GM19043 (cell line): Measurements from ENCODE around the gene CHKA.
A peak's percentile ranks its signal among the peaks of the same experiment; 100 is the strongest.

Experiments
- ATAC-seq: cut with Tn5 transposase; IDR thresholded peaks from one replicate; pipeline ENCODE4 v1.9.1; 2021; ENCODE audit warnings: low read depth; ENCODE audit not compliant: unreplicated experiment

Gene CHKA

DNA sequence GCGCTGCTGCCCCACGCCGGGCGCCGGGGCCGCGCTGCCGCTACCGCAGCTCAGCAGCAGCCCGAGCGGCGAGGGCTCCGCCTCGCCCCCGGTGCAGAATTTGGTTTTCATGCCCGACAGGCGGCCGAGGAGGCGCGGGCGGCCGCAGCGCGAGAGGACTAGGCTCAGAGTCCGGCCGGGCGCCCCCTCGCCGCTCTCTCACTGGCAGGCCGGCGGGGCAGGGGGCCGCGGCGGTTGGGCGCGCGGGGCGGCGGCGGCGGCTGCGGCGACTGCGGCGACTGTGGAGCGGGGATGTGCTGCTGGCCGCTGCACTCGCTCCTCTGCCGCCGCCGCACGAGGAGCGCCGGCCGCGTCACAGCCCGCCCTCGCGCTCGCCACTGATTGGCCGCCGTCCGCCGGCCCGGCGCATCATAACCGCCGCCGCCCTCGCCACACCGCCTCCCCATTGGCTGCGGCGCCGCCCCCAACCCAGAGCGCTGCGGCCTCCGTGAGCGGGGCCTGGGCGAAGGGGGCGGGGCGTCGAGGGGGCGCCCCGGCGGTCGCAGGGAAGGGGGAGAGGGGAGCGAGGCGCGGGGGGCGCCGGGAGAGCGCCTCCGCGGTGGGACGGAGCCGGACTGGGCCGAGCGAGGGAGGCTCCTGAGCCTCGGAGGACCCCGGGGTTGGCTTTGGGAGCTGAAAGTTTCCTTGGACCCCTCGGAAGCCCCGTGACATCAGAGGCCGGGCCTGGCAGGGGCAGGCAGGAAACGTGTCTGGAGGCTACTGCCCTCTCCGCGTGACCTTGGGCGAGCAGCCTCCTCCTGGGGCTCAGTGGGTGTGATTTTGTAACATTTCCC, at the start of gene CHKA:
Gene CHKA (minus strand): TSS at position 322 of the 833 bp plus-strand sequence. CDS start 211 bp downstream, at position 111.
- peak; percentile 74 for ATAC-seq

DNA sequence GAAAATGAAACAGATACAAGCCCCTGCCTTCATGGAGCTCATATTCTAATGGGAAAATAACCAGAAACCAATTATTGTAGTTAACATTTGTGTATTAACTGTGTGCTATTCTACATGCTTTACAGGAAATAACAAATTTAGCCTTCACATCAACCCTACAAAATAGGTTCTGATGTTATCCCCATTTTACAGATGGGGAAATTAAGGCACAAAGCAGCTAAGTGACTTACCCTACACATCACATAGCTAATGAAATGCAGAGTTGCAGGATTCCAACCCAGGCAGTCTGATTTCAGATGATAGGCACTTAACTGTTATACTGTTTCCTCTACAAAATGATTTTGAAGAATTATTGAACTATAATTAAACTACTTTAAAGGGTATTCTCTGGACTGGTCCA, 48.3 kb upstream of the CHKA start:
- ATAC-seq: no peak

DNA sequence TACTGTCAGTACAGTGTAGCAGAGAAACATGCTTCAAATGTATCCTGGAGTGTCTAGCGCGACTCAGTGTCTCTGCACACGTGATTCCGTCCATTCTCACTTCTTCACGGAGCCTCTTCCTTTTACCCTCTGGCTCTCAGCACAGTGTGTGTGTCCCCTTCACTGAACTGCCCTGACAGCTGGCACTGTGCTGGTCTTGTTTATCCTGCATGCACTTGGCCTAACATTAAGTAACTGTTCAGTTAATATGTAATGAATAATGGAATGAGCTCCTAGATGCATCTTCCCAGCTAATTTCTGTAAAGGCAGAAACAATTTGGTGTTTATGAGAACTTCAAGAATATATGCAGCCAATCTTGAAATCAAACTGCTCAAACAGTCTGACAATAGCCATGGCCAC, 47.5 kb upstream of the CHKA start:
- ATAC-seq: no peak

DNA sequence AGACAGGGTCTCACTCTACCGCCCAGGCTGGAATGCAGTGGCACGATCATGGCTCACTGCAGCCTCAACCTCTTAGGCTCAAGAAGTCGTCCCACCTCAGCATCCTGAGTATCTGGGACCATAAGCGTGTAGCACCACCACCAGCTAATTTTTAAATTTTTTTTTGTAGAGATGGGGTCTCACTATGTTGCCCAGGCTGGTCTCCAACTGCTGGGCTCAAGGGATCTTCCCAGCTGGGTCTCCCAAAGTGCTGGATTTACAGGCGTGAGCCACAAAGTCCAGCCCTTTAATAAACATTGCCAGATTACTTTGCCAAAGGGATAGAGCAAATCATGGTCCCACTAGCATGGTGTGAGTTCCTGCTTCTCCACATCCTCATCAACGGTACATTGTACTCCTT, 46.3 kb upstream of the CHKA start:
- ATAC-seq: no peak

DNA sequence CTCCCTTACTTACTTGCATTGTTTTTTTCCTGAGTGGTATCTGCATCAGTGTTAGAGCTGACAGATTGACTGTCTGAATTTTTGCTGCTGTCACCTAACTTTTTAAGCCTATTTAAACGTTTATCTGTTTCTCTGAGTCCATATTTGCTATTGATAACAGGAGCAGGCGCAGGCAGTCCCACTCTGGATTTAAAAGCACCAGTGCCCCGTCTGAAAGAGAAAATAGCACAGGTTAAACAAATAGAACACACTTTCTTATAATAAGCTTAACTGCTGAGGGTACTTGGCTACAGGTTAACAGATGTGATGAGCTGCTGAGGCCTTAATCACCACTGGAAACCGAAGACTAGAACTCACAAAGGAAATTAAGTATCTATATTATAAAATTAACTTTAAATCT, 45.8 kb upstream of the CHKA start:
- no peak for ATAC-seq

DNA sequence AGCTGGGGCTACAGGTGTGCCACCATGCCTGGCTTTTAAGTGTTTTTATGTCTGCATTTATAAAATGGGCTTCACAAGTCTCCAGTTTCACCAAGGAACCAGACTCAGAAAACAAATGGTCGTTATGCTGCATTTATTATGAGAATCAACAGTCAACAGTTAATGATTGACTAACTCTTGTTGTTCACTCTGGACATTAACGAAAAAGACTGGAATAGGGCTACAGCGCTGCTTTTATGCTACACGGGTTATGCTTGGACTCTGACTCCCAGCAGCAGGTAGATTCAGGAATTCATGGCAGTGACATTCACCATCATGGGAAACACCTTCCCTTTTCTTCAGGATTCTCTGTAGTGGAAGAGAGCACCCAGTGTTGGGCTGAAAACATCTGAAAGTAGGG, 44.4 kb upstream of the CHKA start:
- ATAC-seq: no peak

DNA sequence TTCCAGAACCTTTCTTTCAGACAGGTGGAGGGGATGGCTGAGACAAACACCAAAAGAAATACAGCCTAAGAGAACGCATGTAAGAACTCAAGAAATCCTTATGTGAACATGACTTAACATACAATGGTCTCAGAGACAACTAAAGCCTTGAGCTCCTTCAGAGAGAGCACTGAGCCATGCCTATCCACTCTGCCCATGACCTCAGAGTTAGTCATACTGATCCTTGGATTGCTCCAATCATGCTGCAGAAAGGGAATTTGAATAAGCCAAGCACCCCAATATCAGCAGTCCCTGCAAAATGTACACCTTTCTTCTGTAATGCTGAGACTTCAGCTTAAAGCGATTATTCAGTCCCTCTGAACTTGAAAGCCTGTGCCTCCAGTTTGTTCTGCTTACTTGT, 43.2 kb upstream of the CHKA start:
- ATAC-seq: no peak

DNA sequence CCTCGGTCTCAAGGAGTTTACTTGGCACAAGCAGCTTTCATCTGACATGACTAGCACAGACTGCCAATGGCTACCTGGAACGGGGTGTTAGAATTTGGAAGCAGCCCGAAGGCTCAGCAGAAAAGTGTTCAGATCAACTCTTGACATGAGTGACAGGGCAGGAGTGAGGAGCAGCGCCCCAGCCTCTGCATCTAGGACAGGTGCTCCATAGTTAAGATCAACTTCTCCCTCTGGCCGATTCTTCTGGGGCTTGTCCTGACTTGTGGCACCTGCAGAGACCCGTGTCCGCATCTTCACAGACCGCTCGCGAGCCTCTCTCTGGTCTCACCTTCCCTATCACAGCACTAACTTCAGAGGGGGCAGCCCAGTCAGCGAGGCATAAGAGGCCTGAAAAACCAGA, 42.5 kb upstream of the CHKA start:
- no peak for ATAC-seq

DNA sequence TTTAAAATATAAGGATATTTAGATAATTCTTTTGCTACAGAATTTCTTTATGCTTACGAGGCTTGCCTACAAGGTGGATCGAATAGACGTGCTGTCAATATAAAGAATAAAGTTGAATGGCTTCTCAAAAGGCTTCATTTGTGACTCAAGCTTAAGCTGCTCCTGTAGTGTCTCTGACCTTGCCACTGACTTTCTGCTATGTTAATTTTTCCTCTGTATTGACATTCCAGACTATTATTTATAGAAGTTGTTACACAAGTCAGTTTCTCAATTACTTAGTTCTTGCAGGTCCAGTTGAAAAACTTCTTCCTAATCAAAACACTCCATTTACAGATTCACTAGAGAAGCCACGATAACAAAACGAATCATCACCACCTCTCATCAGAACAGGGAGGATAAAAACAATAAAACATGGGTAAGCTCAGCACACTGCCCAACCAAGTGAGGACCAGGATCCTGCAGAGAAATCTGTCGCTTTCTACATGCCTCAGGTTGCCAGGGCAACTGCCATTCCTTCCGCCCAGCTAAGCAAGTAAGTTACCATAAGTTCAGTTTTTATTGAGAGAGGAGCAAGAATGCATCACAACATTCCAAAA, 39.0 kb upstream of the CHKA start:
- no peak for ATAC-seq

DNA sequence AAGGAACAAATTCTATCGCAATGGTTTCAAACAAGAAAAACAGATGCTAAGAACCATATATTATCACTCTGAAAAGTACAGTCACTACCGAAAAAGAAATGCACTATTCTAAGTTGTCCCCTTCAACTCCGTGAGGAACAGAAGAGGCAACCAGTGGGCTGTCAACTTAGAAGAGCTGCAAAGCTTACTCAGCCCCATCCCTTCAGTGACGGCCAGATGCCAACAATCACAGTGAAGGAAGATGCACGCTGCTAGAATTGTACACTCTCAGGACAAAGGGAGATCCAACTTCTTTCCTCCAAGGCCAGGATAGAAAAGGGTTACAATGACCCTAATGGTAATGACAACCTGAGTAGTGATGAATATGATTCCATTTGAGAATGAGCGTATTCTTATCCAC, 38.5 kb upstream of the CHKA start:
- ATAC-seq: no peak

DNA sequence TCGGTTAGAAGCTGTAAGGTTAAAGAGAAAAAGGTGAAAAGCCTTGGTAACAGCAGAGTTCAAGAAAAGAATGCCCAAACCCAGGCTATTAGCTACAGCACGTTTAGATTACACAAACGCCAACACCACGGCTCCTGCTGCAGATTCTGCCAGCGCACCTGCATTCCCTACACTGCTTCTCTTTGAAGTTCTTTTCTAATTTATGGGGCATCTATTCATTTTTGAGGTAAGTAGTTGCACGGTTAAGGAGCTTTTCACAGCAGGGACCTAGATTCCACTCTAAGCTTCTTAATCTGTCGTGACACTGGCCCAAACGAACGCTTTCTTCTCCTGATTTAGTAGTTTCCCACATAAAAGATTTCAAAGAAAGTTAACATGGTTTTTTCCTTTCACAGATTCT, 38.0 kb upstream of the CHKA start:
- no peak for ATAC-seq

DNA sequence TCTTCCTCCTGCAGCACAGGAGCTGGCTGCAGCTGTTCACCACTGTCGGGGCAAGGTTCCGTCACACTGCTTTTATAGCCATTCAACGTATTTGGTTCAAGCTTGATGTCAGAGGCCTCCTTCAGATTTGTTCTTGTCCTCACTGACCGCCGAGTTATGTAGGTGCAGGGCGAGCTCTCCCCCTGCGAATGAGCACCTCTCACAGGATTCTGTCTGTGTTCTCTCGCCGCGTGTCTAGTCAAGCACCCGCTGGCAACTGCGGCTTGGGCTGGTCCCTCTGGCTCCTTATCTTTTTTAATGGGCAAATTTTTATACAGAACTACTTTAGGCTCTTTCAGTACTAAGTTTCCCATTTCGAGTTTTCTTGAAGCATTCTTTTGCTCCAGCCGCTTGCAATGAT, 37.4 kb upstream of the CHKA start:
- ATAC-seq: no peak

DNA sequence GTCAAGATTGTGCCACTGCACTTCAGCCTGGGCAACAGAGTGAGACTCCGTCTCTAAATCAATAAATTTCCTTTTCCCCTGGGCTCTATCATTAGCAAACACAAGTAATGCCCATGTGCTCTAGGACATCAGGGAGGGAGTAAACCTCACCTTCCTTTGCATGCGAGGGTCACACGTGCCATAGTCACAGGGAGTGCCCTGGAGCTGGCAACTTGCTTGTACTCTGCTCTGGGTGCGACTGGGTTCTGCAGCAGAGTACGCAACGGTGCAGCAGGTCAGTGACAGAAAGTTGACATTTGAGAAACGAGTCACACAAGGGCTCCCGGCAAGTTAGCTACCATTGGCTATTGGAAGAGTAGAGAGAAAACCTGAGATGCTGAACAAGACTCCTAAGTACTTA, 32.6 kb upstream of the CHKA start:
- no peak for ATAC-seq

DNA sequence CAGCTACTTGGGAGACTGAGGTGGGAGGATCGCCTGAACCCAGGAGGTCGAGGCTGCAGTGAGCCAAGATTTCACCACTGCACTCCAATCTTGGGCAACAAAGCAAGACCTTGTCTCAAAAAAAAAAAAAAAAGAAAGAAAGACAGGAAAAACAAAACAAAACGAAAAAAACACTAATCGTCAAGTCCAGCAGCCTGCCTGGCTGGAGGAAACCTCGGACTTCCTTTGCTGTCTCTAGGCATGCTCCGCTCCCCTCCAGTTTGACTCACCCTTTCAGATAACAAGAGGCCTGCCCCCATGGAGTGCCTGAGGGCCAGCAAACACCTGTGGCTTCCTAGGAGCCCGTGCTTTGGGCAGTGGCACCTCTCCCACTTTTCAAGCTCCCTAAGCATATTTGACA, 28.8 kb upstream of the CHKA start:
- no peak for ATAC-seq

DNA sequence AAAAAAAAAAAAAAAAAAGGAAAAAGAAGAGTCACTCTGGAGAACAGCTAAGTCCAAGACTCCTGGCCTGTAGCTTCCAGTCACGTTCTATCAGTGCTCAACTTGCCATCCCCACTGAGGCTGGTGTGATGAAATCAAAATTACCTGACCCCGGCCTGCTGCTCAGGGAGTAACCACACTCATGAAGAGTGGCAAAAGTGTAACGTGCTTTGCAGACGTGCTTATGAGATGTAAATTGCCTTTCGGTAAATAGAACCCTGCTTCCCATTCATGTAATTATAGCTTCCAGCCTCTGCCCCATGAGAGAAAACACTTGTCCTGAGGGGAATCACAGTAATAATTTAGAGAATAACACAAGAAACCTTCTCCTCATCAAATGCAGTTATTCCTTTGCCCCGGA, 28.2 kb upstream of the CHKA start:
- no peak for ATAC-seq

DNA sequence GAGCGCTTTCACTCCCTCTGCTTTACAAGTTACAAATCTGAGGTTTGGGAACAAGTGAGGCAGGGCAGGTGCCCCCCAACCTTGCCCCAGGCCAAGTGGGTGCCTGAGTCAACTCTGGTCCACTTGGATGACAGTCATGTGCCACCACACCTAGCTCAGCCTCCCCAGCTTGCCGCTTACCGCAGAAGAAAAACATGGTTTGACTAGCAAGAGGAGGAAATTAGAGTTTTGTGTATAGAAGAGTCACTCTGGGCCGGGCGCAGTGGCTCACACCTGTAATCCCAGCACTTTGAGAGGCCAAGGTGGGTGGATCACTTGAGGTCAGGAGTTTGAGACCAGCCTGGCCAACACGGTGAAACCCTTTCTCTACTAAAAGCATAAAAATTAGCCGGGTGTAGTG, 27.7 kb upstream of the CHKA start:
- no peak for ATAC-seq

DNA sequence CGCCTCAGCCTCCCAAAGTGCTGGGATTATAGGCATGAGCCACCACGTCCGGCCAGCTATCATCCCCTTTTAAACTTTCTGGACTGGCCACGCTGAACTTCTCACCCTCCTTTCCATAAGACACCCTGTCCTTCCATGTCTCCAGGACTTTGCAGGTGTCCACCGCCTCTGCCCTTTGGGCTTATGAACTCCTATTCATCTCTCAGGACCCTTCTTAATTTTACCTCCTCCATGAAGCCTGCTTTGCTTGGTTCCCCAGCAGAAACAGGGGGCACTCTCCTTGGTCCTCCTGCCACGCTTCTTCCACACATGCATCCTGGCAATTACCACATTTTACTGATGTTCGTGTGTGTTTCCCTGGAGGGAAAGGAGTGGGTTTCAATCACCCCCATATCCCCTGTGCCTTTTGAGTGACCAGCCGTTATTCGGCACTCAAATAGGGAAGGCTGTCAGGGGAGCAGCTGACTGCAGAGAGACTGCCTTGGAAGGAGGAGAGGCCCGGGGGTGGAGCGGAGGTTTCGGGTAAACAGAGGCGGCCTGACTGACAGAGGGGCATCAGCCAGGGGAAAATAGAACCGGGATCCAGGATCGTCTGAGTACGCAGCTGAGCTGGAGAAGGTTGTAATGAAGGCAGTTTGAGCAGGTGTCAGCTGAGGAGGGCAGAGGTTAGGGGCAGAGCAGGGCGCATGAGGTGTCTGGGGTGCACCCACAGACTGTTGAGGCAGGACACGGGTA, 27.1 kb upstream of the CHKA start:
- ATAC-seq: no peak

DNA sequence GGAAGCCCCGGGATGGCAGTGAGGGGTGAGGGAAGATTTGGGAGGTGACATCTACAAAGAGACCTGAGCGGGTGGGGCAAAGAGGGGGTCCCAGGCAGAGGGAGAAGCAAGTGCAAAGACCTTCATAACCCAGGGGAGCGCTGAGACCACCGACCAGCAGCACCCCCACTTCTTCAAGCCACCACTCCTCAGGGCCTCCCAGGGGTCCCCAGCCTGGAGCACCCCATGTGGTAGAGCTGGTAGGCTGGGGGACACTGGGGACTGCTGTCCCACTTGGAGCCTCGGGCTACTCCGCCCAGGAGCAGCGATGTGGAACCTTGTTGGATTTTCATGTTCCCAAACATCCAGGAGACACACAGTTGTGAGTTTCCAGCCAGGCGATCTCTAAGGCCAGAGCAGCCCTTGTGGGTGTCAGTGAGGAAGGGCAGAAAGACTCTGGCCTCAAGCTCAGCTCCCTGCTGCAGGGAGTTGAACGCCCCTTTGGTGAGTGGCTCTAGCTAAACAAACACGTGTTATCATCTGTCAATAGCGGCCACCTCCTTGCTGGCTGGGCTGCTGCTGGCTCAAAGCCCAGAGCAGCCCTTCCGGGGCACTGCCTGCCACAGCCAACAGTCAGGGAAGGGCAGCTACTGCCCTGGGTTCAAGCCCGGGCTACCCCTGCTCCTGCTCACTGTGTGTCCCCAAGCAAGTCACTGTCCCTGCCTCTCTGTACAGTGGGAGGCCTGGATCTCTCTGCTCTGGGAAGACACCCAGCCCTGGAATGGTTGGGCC, 25.7 kb upstream of the CHKA start:
- ATAC-seq: no peak

DNA sequence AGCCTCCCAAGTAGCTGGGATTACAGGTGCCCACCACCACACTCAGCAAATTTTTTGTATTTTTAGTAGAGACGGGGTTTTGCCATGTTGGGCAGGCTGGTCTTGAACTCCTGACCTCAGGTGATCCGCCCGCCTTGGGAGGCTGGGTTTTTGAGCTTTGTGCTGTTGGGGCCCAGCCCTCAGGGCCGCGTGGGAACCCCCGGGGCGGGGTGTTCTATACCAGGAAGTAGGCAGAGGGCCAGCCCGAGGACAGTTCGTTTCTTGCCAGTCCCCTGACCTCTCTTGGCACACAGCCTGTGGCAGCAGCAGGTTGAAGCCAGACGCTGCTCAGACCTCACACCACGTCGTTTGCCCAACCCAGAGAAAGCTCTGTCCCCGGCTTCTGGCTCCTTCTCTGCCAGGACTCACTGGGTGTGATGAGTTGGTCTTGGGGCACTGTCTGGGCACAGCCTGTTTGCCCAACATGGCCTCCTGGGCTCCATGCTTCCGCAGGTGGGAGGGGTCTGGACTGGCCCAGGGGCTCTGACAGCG, 24.9 kb upstream of the CHKA start:
- ATAC-seq: no peak

DNA sequence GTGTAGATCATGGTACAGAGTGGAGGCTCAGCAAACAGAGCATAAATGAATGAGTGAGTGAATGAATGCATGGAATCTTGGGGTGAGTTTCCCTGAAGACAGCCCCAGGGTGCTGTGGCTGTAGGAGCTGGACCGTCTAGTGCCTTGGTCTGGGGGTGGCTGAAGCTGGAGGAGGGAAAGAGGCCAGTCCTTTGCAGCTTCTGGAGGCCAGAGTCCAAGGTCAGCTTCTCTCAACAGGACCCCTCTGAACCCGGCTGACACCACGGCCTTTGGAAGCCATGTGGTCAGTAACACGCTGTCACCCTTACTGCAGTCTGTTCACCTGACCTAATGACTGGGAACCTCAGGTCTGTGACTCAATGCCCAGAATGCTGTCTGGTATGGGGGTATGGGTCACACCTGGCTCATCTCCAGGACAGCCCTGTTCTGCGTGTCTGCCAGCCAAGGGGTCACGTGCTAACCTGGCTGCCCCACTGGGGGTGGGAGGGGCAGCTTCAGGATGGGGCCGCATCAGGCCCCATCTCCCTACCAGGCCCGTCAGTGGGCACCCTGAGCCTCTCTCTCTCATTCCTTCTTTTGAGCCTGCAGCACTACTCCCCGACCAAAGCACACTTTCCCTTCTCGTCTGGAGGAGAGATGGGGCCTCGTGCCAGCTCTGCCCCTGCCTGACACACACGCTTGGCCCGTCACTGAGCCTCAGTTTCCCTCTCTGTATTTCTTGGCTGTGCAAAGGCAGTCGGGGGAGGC, 24.1 kb upstream of the CHKA start:
- no peak for ATAC-seq
